Trophoblast cell (in vitro differentiated cells and primary cell): ENCODE results near the gene LAYN.

Source experiments
- DNase-seq, 2 donors: peaks; one replicate each; pipeline ENCODE4 v3.0.0-alpha.2; 2016
- H2AFZ ChIP-seq: 2 replicates; pipeline ENCODE4 v1.6.1; 2013; ENCODE audit warnings: low read length, moderate library complexity, mild to moderate bottlenecking; ENCODE audit not compliant: insufficient read depth, poor library complexity
- H2AK5ac ChIP-seq: 2 replicates; pipeline ENCODE4 v1.6.1; 2013; ENCODE audit warnings: mild to moderate bottlenecking, low read length
- H2BK120ac ChIP-seq: 2 replicates; pipeline ENCODE4 v1.6.1; 2013; ENCODE audit warnings: low read length, mild to moderate bottlenecking, moderate library complexity; ENCODE audit not compliant: insufficient read depth, poor library complexity
- H2BK12ac ChIP-seq: 2 replicates; pipeline ENCODE4 v1.6.1; 2013; ENCODE audit warnings: mild to moderate bottlenecking, low read length, moderate library complexity
- H2BK5ac ChIP-seq: 2 replicates; pipeline ENCODE4 v1.6.1; 2013; ENCODE audit warnings: low read length, low read depth, moderate library complexity, mild to moderate bottlenecking; ENCODE audit not compliant: poor library complexity
- H3K14ac ChIP-seq: 2 replicates; pipeline ENCODE4 v1.6.1; 2013; ENCODE audit warnings: mild to moderate bottlenecking, low read length
- H3K18ac ChIP-seq: 2 replicates; pipeline ENCODE4 v1.6.1; 2013; ENCODE audit warnings: mild to moderate bottlenecking, low read length
- H3K23ac ChIP-seq: 2 replicates; pipeline ENCODE4 v1.6.1; 2013; ENCODE audit warnings: low read length
- H3K27ac ChIP-seq: 2 replicates; pipeline ENCODE4 v1.5.1; 2013; ENCODE audit warnings: low read depth, mild to moderate bottlenecking, inconsistent platforms, low read length, moderate library complexity
- H3K27me3 ChIP-seq: 2 replicates; pipeline ENCODE4 v1.6.1; 2013; ENCODE audit warnings: inconsistent platforms, mild to moderate bottlenecking, low read length, moderate library complexity; ENCODE audit not compliant: insufficient read depth
- H3K36me3 ChIP-seq, 2 experiments: 1 replicate in 1 of 2; 2 replicates in 1 of 2; pipeline ENCODE4 v1.6.1; 2013; ENCODE audit warnings: low read length in 2 of 2, mild to moderate bottlenecking in 2 of 2, moderate library complexity in 1 of 2; ENCODE audit not compliant: insufficient read depth in 2 of 2, control insufficient read depth in 1 of 2
- H3K4ac ChIP-seq: 2 replicates; pipeline ENCODE4 v1.6.1; 2013; ENCODE audit warnings: low read depth, mild to moderate bottlenecking, low read length, moderate library complexity
- H3K4me1 ChIP-seq, 2 experiments: 1 replicate in 1 of 2; 2 replicates in 1 of 2; pipeline ENCODE4 v1.6.1; 2013; ENCODE audit warnings: low read length in 2 of 2, mild to moderate bottlenecking in 2 of 2, moderate library complexity in 1 of 2; ENCODE audit not compliant: insufficient read depth in 2 of 2, control insufficient read depth in 1 of 2
- H3K4me2 ChIP-seq: 2 replicates; pipeline ENCODE4 v1.6.1; 2013; ENCODE audit warnings: inconsistent platforms, mild to moderate bottlenecking, low read length, moderate library complexity
- H3K4me3 ChIP-seq: 2 replicates; pipeline ENCODE4 v1.5.1; 2013; ENCODE audit warnings: mild to moderate bottlenecking, low read depth, low read length, inconsistent platforms
- H3K79me1 ChIP-seq: one replicate; pipeline ENCODE4 v1.6.1; 2013; ENCODE audit warnings: low read length
- H3K79me2 ChIP-seq: 2 replicates; pipeline ENCODE4 v1.6.1; 2013; ENCODE audit warnings: low read length, mild to moderate bottlenecking; ENCODE audit not compliant: control insufficient read depth, insufficient read depth, poor library complexity
- H3K9ac ChIP-seq: 2 replicates; pipeline ENCODE4 v1.6.1; 2013; ENCODE audit warnings: mild to moderate bottlenecking, low read length
- H3K9me3 ChIP-seq: 2 replicates; pipeline ENCODE4 v1.6.1; 2013; ENCODE audit warnings: low read depth, mild to moderate bottlenecking, control low read depth, inconsistent platforms, low read length; ENCODE audit not compliant: insufficient read depth
- H4K12ac ChIP-seq: 2 replicates; pipeline ENCODE4 v1.6.1; 2013; ENCODE audit warnings: low read depth, mild to moderate bottlenecking, low read length, moderate library complexity
- H4K8ac ChIP-seq: 2 replicates; pipeline ENCODE4 v1.6.1; 2013; ENCODE audit warnings: low read depth, mild to moderate bottlenecking, low read length, moderate library complexity
- H4K91ac ChIP-seq: one replicate; pipeline ENCODE4 v1.6.1; 2013; ENCODE audit warnings: low read depth, mild to moderate bottlenecking, low read length, moderate library complexity
- WGBS: extraction: QIAGEN DNeasy Blood & Tissue Kit; methylation state at CpG from one replicate; pipeline ENCODE4 v1.1.7; 2013; ENCODE audit warnings: missing lambda C conversion rate; ENCODE audit not compliant: insufficient read length, insufficient coverage; ENCODE audit errors: extremely low coverage; 5-methylcytosine and 5-hydroxymethylcytosine counted together

Gene LAYN

DNA sequence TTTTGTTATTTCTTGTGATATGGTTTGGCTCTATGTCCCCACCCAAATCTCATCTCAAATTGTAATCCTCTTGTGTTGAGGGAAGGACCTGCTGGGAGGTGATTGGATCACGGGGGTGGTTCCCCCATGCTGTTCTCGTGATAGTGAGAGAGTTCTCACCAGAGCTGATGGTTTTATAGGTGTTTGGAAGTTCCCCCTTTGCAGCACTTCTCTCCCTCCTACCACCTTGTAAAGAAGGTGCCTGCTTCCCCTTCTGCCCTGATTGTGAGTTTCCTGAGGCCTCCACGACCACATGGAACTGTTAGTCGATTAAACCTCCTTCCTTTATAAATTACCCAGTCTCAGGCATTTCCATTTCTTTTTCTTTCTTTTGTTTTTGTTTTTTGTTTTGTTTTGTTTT lies 37.3 kb downstream of the LAYN start:
- Histone ChIP-seq H3K4ac (no peak overlapping the region), H3K79me2 (no peaks in the 10 kb centered on the region), H4K91ac (no peak overlapping the region), H3K9ac (no peak overlapping the region), H2BK120ac (no peak overlapping the region), H3K4me3 (no peak overlapping the region), H3K23ac (no peak overlapping the region), H3K4me2 (no peak overlapping the region), H3K79me1 (no peaks in the 10 kb centered on the region), H2AK5ac (no peak overlapping the region), H3K27me3 (no peaks in the 10 kb centered on the region), H3K9me3 (no peaks in the 10 kb centered on the region), H2BK5ac (no peak overlapping the region), H3K14ac (no peak overlapping the region), H3K4me1 (no peaks in the 10 kb centered on the region), H3K27ac (no peak overlapping the region), H4K12ac (no peak overlapping the region), H3K36me3 (no peaks in the 10 kb centered on the region), H4K8ac (no peak overlapping the region), H2BK12ac (no peak overlapping the region), H3K18ac (no peak overlapping the region), H2AFZ (no peak overlapping the region)
- no peak for DNase-seq
- no CpG with 5 or more reads among the region's 4 CpGs for WGBS

DNA sequence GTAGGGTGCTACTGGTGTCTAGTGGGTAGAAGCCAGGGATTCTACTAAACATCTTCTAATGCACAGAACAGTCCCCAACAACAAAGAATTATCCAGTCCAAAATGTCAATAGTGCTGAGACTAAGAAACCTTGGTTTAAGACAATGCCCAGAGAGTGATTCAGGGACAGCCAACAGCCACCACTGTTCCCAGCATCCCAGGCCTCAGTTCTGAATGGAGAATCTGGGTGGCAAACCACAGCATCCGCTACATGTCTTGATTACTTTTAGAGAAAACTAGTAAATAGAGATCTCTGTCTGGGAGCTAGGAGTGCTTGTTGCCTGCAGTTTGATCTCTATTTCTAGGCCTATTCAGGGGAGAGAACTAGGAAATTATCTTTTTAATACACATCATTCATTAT lies 40.8 kb downstream of the LAYN start:
- no peak for DNase-seq
- no peak overlapping the region for H3K23ac ChIP-seq
- H3K18ac ChIP-seq, result no peak overlapping the region
- H3K4me3 ChIP-seq, result no peak overlapping the region
- H3K79me1 ChIP-seq, result no peaks in the 10 kb centered on the region
- no peak overlapping the region for H3K14ac ChIP-seq
- H2AFZ ChIP-seq, result no peak overlapping the region
- no peak overlapping the region for H4K91ac ChIP-seq
- H4K12ac ChIP-seq, result no peak overlapping the region
- no peak overlapping the region for H3K9ac ChIP-seq
- H3K79me2 ChIP-seq, result no peaks in the 10 kb centered on the region
- no CpG with 5 or more reads among the region's 1 CpG for WGBS
- no peak overlapping the region for H3K4ac ChIP-seq
- H2AK5ac ChIP-seq, result no peak overlapping the region
- H3K4me2 ChIP-seq, result no peak overlapping the region
- no peak overlapping the region for H4K8ac ChIP-seq
- no peak overlapping the region for H2BK120ac ChIP-seq
- no peak overlapping the region for H3K27ac ChIP-seq
- no peaks in the 10 kb centered on the region for H3K4me1 ChIP-seq
- H3K36me3 ChIP-seq, result no peaks in the 10 kb centered on the region
- no peak overlapping the region for H2BK12ac ChIP-seq
- H3K27me3 ChIP-seq, result no peaks in the 10 kb centered on the region
- H2BK5ac ChIP-seq, result no peak overlapping the region
- H3K9me3 ChIP-seq, result no peaks in the 10 kb centered on the region

DNA sequence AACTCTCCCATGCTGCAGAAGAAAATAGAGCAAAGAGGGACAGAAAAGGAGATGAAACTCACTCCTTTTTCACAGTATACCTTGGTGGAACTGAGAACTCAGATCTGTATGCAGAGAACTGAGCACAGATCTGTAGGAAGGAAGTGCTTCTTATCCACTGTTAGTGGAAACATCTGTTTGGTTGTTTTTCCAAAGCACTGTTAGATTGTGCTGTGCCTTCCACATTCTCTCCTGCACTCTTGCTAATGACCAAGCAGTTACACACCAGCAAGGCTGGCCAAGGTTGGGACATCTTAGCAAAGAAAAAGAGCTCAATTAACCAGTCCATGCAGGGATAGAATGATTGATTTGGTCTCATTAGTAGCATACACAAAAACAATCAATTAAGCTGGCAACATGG lies 41.6 kb downstream of the LAYN start:
- Histone ChIP-seq H3K14ac (no peak overlapping the region), H2AK5ac (no peak overlapping the region), H3K9me3 (no peaks in the 10 kb centered on the region), H3K4ac (no peak overlapping the region), H2BK12ac (no peak overlapping the region), H3K18ac (no peak overlapping the region), H4K8ac (no peak overlapping the region), H4K91ac (no peak overlapping the region), H3K23ac (no peak overlapping the region), H3K4me3 (no peak overlapping the region), H4K12ac (no peak overlapping the region), H3K79me1 (no peaks in the 10 kb centered on the region), H2BK5ac (no peak overlapping the region), H3K27ac (no peak overlapping the region), H3K4me2 (no peak overlapping the region), H3K27me3 (no peaks in the 10 kb centered on the region), H3K4me1 (no peaks in the 10 kb centered on the region), H2BK120ac (no peak overlapping the region), H3K79me2 (no peaks in the 10 kb centered on the region), H3K9ac (no peak overlapping the region), H2AFZ (no peak overlapping the region), H3K36me3 (no peaks in the 10 kb centered on the region)
- DNase-seq, result no peak

DNA sequence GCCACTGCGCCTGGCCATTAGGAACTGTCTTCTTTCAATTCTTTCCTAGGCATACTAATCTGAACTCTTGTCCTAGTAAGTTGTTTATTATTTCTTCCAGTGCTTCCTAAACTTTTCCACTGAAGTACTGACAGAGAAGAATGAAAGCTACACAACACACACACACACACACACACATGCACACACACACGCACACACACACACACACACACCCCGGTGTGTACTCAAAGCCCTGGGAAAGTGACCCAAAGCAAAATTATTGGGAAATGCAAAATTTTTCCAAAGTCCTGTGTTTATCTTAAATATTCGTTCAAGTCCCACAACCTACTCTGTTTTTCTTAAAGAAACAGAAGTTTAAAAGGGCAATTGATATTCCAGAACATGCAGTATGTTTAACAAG lies 42.4 kb downstream of the LAYN start:
- H2AK5ac ChIP-seq, result no peak overlapping the region
- no peaks in the 10 kb centered on the region for H3K36me3 ChIP-seq
- H3K27ac ChIP-seq, result no peak overlapping the region

DNA sequence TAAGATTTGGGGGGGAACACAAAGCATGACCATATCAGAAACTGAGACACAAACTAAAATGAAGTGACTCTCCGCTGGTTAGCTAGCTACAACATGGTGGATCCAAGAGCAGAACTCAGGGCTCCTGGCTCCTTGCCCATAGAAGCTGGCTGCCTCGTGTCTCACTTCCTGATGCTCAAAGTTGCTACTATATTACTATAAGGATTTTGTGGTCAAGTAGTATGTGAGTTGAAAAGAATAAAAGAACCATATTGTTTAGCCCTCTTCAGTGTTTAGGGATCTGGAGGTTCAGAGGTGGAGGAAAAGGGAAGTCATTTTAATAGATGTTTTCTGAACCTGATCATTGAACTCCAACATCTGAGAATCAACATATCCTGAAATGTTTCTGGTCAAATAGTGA lies 44.9 kb downstream of the LAYN start:
- DNase-seq, result no peak
- no peak overlapping the region for H2AFZ ChIP-seq
- no peak overlapping the region for H2AK5ac ChIP-seq
- H3K14ac ChIP-seq, result no peak overlapping the region
- no peak overlapping the region for H2BK120ac ChIP-seq
- no peaks in the 10 kb centered on the region for H3K4me1 ChIP-seq
- no peak overlapping the region for H2BK5ac ChIP-seq
- WGBS, result no CpG with 5 or more reads among the region's 2 CpGs
- H3K23ac ChIP-seq, result no peak overlapping the region
- no peak overlapping the region for H4K12ac ChIP-seq
- H3K4me2 ChIP-seq, result no peak overlapping the region
- no peak overlapping the region for H3K9ac ChIP-seq
- H3K79me1 ChIP-seq, result no peaks in the 10 kb centered on the region
- H4K91ac ChIP-seq, result no peak overlapping the region
- H3K79me2 ChIP-seq, result no peaks in the 10 kb centered on the region
- no peak overlapping the region for H2BK12ac ChIP-seq
- no peak overlapping the region for H4K8ac ChIP-seq
- H3K9me3 ChIP-seq, result no peaks in the 10 kb centered on the region
- H3K4ac ChIP-seq, result no peak overlapping the region
- no peak overlapping the region for H3K18ac ChIP-seq
- H3K36me3 ChIP-seq, result no peaks in the 10 kb centered on the region
- no peak overlapping the region for H3K4me3 ChIP-seq
- H3K27ac ChIP-seq, result no peak overlapping the region
- H3K27me3 ChIP-seq, result no peaks in the 10 kb centered on the region

More for the DNA sequence above, 42.4 kb downstream of the LAYN start:
- Histone ChIP-seq H3K79me1 (no peaks in the 10 kb centered on the region), H3K4me2 (no peak overlapping the region), H3K4me3 (no peak overlapping the region), H2BK5ac (no peak overlapping the region), H3K9me3 (no peaks in the 10 kb centered on the region), H2BK12ac (no peak overlapping the region), H3K9ac (no peak overlapping the region), H3K27me3 (no peaks in the 10 kb centered on the region), H3K4me1 (no peaks in the 10 kb centered on the region), H2BK120ac (no peak overlapping the region), H4K12ac (no peak overlapping the region), H4K91ac (no peak overlapping the region), H3K14ac (no peak overlapping the region), H2AFZ (no peak overlapping the region), H3K4ac (no peak overlapping the region), H3K18ac (no peak overlapping the region), H4K8ac (no peak overlapping the region), H3K79me2 (no peaks in the 10 kb centered on the region), H3K23ac (no peak overlapping the region)
- WGBS, result no CpG with 5 or more reads among the region's 4 CpGs
- DNase-seq, result no peak
